Spleen (tissue), 11 donors: ENCODE results near the gene MEOX2. TPM values are rescaled to one million over a fixed set of nuclear protein-coding genes. Genes with fewer than 3 reads are reported as not detected.

Experiments
- DNase-seq: peaks from one replicate; pipeline ENCODE4 v3.0.0-alpha.2; 2020
- H3K27ac ChIP-seq, 8 donors: fragments of 200-600 bp; sonication (generic) in 7 of 8; 1 replicate in 4 of 8; 2 replicates in 4 of 8; pipeline versions ENCODE4 v1.5.0 to v1.8.0; 2016 to 2021; ENCODE audit warnings: inconsistent platforms in 4 of 8, mild to moderate bottlenecking in 4 of 8, moderate library complexity in 1 of 8
- H3K27me3 ChIP-seq, 7 donors: fragments of 200-600 bp; sonication (generic) in 6 of 7; replicated peaks in 1 of 7; 1 replicate in 4 of 7; 2 replicates in 3 of 7; pipeline versions ENCODE4 v1.5.0 to v1.8.0; 2016 to 2021; ENCODE audit warnings: inconsistent platforms in 3 of 7, mild to moderate bottlenecking in 1 of 7
- H3K36me3 ChIP-seq, 6 donors: fragments of 200-600 bp; sonication (generic) in 5 of 6; 1 replicate in 4 of 6; 2 replicates in 2 of 6; pipeline versions ENCODE4 v1.5.0 to v1.8.0; 2016 to 2021; ENCODE audit warnings: inconsistent platforms in 2 of 6
- H3K4me1 ChIP-seq, 6 donors: fragments of 200-600 bp; sonication (generic) in 5 of 6; 1 replicate in 3 of 6; 2 replicates in 3 of 6; pipeline versions ENCODE4 v1.5.0 to v1.8.0; 2016 to 2021; ENCODE audit warnings: inconsistent platforms in 3 of 6
- H3K4me3 ChIP-seq, 8 donors: fragments of 200-600 bp; sonication (generic) in 7 of 8; 1 replicate in 4 of 8; 2 replicates in 4 of 8; pipeline versions ENCODE4 v1.5.0 to v1.8.0; 2016 to 2021; ENCODE audit warnings: inconsistent platforms in 4 of 8, mild to moderate bottlenecking in 4 of 8, moderate library complexity in 2 of 8
- H3K9me3 ChIP-seq, 8 donors: fragments of 200-600 bp; sonication (generic) in 7 of 8; 1 replicate in 4 of 8; 2 replicates in 4 of 8; pipeline versions ENCODE4 v1.5.0 to v1.8.0; 2016 to 2021; ENCODE audit warnings: inconsistent platforms in 4 of 8
- POLR2A ChIP-seq, 3 donors: fragments of 450-650 bp; IDR thresholded peaks; one replicate each; pipeline ENCODE4 v1.5.1; 2017; ENCODE audit warnings: antibody characterized with exemption in 3 of 3, mild to moderate bottlenecking in 1 of 3
- POLR2AphosphoS5 ChIP-seq, 3 donors: sonication (generic); formaldehyde crosslinking; IDR thresholded peaks; one replicate each; pipeline ENCODE4 v1.5.1; 2017; ENCODE audit warnings: antibody characterized with exemption in 3 of 3
- WGBS, 5 donors: extraction: QIAGEN DNeasy Blood & Tissue Kit in 3 of 5; methylation state at CpG; one replicate each; pipeline versions ENCODE4 v1.1.5 to v1.1.7; 2013 to 2018; 5-methylcytosine and 5-hydroxymethylcytosine counted together
- intact Hi-C: fragments of 100-400 bp; cut with DNase I; formaldehyde crosslinking; loops from one replicate; pipeline ENCODE4 v1.15.0; 2023; ENCODE audit warnings: low total_unique reads
- polyA plus RNA-seq, 3 donors: library from polyadenylated mRNA; stranded (reverse); fragments of 200-250 nt; gene quantifications; one replicate each; pipeline ENCODE4 v1.2.1, GENCODE V29; 2013
- total RNA-seq, 7 donors: library from RNA; depleted of rRNA in 3 of 7; stranded (reverse); fragments of >200 nt in 3 of 7; fragmentation: NEBNext Ultra II Directional in 4 of 7; extraction: Animal tissue kit (Norgen Biotek cat#: 25700) in 4 of 7; gene quantifications; one replicate each; pipeline versions ENCODE4 v1.1.0 to v1.2.1, GENCODE V29; 2016 to 2021
- TF ChIP-seq, protein P1 (sequence below), 11 experiments: fragments of 200-600 bp in 7 of 11; fragments of 450-650 bp in 4 of 11; sonication (generic) in 4 of 11; IDR thresholded peaks in 8 of 11; conservative IDR thresholded peaks in 3 of 11; 1 replicate in 7 of 11; 2 replicates in 4 of 11; pipeline versions ENCODE4 v1.4.0 to v1.8.0; 2016 to 2021; ENCODE audit warnings: antibody characterized with exemption in 11 of 11, inconsistent platforms in 4 of 11, mild to moderate bottlenecking in 1 of 11
- donor health status: healthy with polysubstance abuse.
- donor health status: DM: no; HTN: no; CAD: no; lungs with moderate emphysema.
- donor health status: DM: no; HTN: no; CAD: no.
- donor health status: Bipolar disorder and iron deficiency.
- donor health status: healthy.
- donor health status: DM: no; HTN: no; CAD: no.
- donor health status: DM: yes; HTN: yes; CAD: no.

The MEOX2 gene
- total and polyA plus RNA-seq, 10 donors = 0.24 to 1.2 (median 0.64) TPM; not detected in 1

DNA sequence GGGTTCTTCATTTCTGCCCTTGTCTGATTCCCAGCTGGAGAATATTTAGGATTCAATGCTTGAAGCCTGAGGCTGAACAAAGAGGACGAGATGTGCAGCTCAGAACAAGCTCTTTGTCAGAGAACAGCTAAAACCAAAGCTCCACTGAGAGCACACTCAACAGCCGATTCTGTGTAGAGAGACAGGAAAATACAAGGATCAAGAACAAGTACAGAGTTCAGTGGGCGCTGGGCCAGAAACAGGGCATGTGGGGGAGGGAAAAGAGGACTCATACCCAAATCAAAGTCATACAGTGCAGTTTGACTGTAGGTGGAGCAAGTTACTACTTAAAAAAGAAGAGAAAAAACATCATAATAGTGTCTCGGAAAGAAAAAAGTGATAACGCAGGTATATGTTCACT, 124.6 kb downstream of the MEOX2 start, which contains the start of gene AGMO:
TSS of gene AGMO (minus strand) at position 181 of the 400 bp plus-strand sequence.
- Histone ChIP-seq H3K27ac (no peak within 1 kb of the TSS), H3K4me3 (no peak within 1 kb of the TSS), H3K9me3 (peaks cover 0 to 6% (median 0%) of the 10 kb centered on the region in 8 donors), H3K36me3 (no peaks in the 10 kb centered on the region), H3K27me3 (no peaks in the 10 kb centered on the region), H3K4me1 (no peaks in the 10 kb centered on the region)
- TF ChIP-seq, protein P1, sequence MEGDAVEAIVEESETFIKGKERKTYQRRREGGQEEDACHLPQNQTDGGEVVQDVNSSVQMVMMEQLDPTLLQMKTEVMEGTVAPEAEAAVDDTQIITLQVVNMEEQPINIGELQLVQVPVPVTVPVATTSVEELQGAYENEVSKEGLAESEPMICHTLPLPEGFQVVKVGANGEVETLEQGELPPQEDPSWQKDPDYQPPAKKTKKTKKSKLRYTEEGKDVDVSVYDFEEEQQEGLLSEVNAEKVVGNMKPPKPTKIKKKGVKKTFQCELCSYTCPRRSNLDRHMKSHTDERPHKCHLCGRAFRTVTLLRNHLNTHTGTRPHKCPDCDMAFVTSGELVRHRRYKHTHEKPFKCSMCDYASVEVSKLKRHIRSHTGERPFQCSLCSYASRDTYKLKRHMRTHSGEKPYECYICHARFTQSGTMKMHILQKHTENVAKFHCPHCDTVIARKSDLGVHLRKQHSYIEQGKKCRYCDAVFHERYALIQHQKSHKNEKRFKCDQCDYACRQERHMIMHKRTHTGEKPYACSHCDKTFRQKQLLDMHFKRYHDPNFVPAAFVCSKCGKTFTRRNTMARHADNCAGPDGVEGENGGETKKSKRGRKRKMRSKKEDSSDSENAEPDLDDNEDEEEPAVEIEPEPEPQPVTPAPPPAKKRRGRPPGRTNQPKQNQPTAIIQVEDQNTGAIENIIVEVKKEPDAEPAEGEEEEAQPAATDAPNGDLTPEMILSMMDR (IDR thresholded peaks at IDR 0.05 in 8 of 11, conservative IDR thresholded peaks at IDR 0.05 in 3 of 11) = no peak
- TF ChIP-seq POLR2A (IDR thresholded peaks at IDR 0.05) = no peak
- no peak for TF ChIP-seq POLR2AphosphoS5 (IDR thresholded peaks at IDR 0.05)
- intact Hi-C loops = no loop called here
- WGBS, 5 donors = 70 to 75% (median 73%) methylated on average over 5 of the region's 5 CpGs
- DNase-seq = no peak

Other genes with a start within 250 kb of the MEOX2 start
- gene AGMO, start 124.7 kb downstream of the MEOX2 start, total RNA-seq = not detected
- under 1 TPM; 0.02 to 0.03 (median 0.03) TPM for gene AGMO, start 124.7 kb downstream of the MEOX2 start, polyA plus RNA-seq